Neural cell (in vitro differentiated cells): ENCODE measurements around the gene SNRNP27. TPM values are rescaled to one million over a fixed set of nuclear protein-coding genes. Genes with fewer than 3 reads are reported as not detected.

Experiments used
- H2AFZ ChIP-seq: fragments of 200-600, 300-800 bp; sonication (generic), shearing (Covaris generic); 2 replicates; pipeline ENCODE4 v1.6.0; 2014; ENCODE audit warnings: low read depth, mild to moderate bottlenecking, antibody characterized with exemption, low read length, moderate library complexity
- H3F3A ChIP-seq: fragments of 200-600 bp; shearing (Covaris generic); 2 replicates; pipeline ENCODE4 v1.6.1; 2016; ENCODE audit warnings: mild to moderate bottlenecking, moderate library complexity, mixed read lengths, antibody characterized with exemption, low read length; ENCODE audit not compliant: insufficient read depth, poor library complexity, severe bottlenecking
- H3K27ac ChIP-seq: fragments of 200-600, 300-800 bp; sonication (generic), shearing (Covaris generic); 2 replicates; pipeline ENCODE4 v1.5.1; 2014; ENCODE audit warnings: mild to moderate bottlenecking, low read length, moderate library complexity
- H3K27me3 ChIP-seq: fragments of 300-800, 200-600 bp; sonication (generic), shearing (Covaris generic); 2 replicates; pipeline ENCODE4 v1.6.0; 2014; ENCODE audit warnings: mild to moderate bottlenecking, low read depth, low read length, moderate library complexity; ENCODE audit not compliant: insufficient read depth
- H3K36me3 ChIP-seq: fragments of 300-800, 200-600 bp; sonication (generic), shearing (Covaris generic); 2 replicates; pipeline ENCODE4 v1.5.1; 2014; ENCODE audit warnings: mild to moderate bottlenecking, antibody characterized with exemption, low read length, moderate library complexity; ENCODE audit not compliant: insufficient read depth
- H3K4me2 ChIP-seq: fragments of 300-800, 200-600 bp; sonication (generic), shearing (Covaris generic); 2 replicates; pipeline ENCODE4 v1.6.0; 2014; ENCODE audit warnings: mild to moderate bottlenecking, low read length
- H3K4me3 ChIP-seq: fragments of 300-800, 200-600 bp; sonication (generic), shearing (Covaris generic); 2 replicates; pipeline ENCODE4 v1.5.1; 2014; ENCODE audit warnings: mild to moderate bottlenecking, low read length, moderate library complexity
- H3K79me2 ChIP-seq: fragments of 200-600 bp; shearing (Covaris generic); replicated peaks from 2 replicates; pipeline ENCODE4 v1.6.0; 2014; ENCODE audit warnings: mild to moderate bottlenecking, low read length, moderate library complexity; ENCODE audit not compliant: insufficient read depth
- H3K9ac ChIP-seq: fragments of 300-800, 200-600 bp; sonication (generic), shearing (Covaris generic); 2 replicates; pipeline ENCODE4 v1.6.1; 2016; ENCODE audit warnings: mild to moderate bottlenecking, low read length, mixed read lengths
- H3K9me2 ChIP-seq: fragments of 200-600 bp; shearing (Covaris generic); 2 replicates; pipeline ENCODE4 v1.6.1; 2016; ENCODE audit warnings: mild to moderate bottlenecking, low read length, mixed read lengths; ENCODE audit not compliant: insufficient read depth
- H3K9me3 ChIP-seq: fragments of 200-600, 300-800 bp; sonication (generic), shearing (Covaris generic); 2 replicates; pipeline ENCODE4 v1.6.1; 2016; ENCODE audit warnings: mild to moderate bottlenecking, mixed run types, low read length, moderate library complexity, mixed read lengths
- H4K20me1 ChIP-seq: fragments of 200-600 bp; shearing (Covaris generic); 2 replicates; pipeline ENCODE4 v1.6.1; 2016; ENCODE audit warnings: mild to moderate bottlenecking, mixed run types; ENCODE audit not compliant: insufficient read depth
- EP300 ChIP-seq: fragments of 450-650 bp; conservative IDR thresholded peaks from 2 replicates; pipeline ENCODE4 v1.6.1; 2014; ENCODE audit warnings: antibody characterized with exemption, mild to moderate bottlenecking, moderate library complexity; ENCODE audit not compliant: poor library complexity, severe bottlenecking
- EZH2 ChIP-seq: fragments of 200-600, 300-800 bp; shearing (Covaris generic), sonication (generic); IDR thresholded peaks from 2 replicates; pipeline ENCODE4 v1.6.1; 2014; ENCODE audit warnings: antibody characterized with exemption, low read length, borderline replicate concordance, mild to moderate bottlenecking; ENCODE audit not compliant: insufficient read depth, poor library complexity, severe bottlenecking
- MXI1 ChIP-seq: fragments of 450-650 bp; conservative IDR thresholded peaks from 2 replicates; pipeline ENCODE4 v1.6.1; 2014; ENCODE audit warnings: antibody characterized with exemption, mild to moderate bottlenecking; ENCODE audit not compliant: poor library complexity, severe bottlenecking
- POLR2AphosphoS5 ChIP-seq: IDR thresholded peaks from 2 replicates; pipeline ENCODE4 v1.6.1; 2012
- RAD21 ChIP-seq: fragments of 450-650 bp; conservative IDR thresholded peaks from 2 replicates; pipeline ENCODE4 v1.6.1; 2014; ENCODE audit warnings: antibody characterized with exemption, mild to moderate bottlenecking, moderate library complexity
- SMC3 ChIP-seq: fragments of 450-650 bp; conservative IDR thresholded peaks from 2 replicates; pipeline ENCODE4 v1.6.1; 2014; ENCODE audit warnings: antibody characterized with exemption, mild to moderate bottlenecking, moderate library complexity; ENCODE audit not compliant: poor library complexity
- TAF1 ChIP-seq: IDR thresholded peaks from 2 replicates; pipeline ENCODE4 v1.6.1; 2012; ENCODE audit warnings: low read depth
- polyA plus RNA-seq: library from polyadenylated mRNA; depleted of rRNA; stranded (reverse); fragments of >200 nt; gene quantifications from 2 replicates; pipeline ENCODE4 v1.2.3, GENCODE V29; 2014
- TF ChIP-seq, protein P1 (sequence below): fragments of 450-650 bp; IDR thresholded peaks from 2 replicates; pipeline ENCODE4 v1.5.1; 2014; ENCODE audit warnings: antibody characterized with exemption, mild to moderate bottlenecking, moderate library complexity; ENCODE audit not compliant: poor library complexity, severe bottlenecking
- TF ChIP-seq, protein P2 (sequence below): IDR thresholded peaks from 2 replicates; pipeline ENCODE4 v1.6.1; 2012; ENCODE audit warnings: borderline replicate concordance

Gene SNRNP27
- polyA plus RNA-seq, 1 donor from 2014 or later: 90.7 TPM

DNA sequence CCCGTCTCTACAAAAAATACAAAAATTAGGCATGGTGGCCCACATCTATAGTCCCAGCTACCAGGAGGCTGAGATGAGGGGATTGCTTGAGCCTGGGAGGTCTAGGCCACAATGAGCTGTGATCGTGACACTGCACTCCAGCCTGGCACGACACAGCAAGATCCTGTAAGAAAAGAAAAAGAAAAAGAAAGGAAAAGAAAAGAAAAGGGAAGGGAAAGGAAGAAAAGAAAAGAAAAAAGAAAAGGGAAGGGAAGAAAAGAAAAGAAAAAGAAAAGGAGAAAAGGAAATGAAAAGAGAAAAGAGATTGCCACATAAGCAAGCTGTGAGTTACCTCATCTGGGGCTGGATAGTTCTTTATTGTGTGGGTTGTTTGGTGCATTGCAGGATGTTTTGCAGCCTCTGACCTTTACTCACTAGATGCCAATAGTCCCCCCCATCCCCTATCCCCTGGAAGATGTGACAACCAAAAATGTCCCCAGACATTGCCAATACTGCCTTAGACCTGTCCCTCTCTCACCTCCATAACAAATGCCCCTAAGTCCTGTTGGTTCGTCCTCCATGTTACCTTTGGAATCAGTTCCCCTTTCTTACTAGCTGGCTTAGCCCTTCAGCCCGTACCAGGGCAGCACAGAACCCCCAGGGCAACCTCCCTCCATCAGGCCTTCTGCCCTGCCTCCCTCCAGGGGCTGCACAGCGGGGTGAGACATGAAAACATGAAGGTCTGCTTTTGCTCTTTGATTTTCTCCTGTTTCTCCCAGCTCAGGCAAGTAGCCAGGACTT lies 58.8 kb downstream of the SNRNP27 start:
- H4K20me1 ChIP-seq: no peaks in the 10 kb centered on the region
- no peak overlapping the region for H3K4me2 ChIP-seq
- H3F3A ChIP-seq: no peaks in the 10 kb centered on the region
- TF ChIP-seq EZH2 (no peak), EP300 (no peak), SMC3 (no peak), POLR2AphosphoS5 (no peak), MXI1 (no peak), TAF1 (no peak), RAD21 (no peak)
- TF ChIP-seq, protein P1, sequence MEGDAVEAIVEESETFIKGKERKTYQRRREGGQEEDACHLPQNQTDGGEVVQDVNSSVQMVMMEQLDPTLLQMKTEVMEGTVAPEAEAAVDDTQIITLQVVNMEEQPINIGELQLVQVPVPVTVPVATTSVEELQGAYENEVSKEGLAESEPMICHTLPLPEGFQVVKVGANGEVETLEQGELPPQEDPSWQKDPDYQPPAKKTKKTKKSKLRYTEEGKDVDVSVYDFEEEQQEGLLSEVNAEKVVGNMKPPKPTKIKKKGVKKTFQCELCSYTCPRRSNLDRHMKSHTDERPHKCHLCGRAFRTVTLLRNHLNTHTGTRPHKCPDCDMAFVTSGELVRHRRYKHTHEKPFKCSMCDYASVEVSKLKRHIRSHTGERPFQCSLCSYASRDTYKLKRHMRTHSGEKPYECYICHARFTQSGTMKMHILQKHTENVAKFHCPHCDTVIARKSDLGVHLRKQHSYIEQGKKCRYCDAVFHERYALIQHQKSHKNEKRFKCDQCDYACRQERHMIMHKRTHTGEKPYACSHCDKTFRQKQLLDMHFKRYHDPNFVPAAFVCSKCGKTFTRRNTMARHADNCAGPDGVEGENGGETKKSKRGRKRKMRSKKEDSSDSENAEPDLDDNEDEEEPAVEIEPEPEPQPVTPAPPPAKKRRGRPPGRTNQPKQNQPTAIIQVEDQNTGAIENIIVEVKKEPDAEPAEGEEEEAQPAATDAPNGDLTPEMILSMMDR: no peak
- TF ChIP-seq, protein P2, sequence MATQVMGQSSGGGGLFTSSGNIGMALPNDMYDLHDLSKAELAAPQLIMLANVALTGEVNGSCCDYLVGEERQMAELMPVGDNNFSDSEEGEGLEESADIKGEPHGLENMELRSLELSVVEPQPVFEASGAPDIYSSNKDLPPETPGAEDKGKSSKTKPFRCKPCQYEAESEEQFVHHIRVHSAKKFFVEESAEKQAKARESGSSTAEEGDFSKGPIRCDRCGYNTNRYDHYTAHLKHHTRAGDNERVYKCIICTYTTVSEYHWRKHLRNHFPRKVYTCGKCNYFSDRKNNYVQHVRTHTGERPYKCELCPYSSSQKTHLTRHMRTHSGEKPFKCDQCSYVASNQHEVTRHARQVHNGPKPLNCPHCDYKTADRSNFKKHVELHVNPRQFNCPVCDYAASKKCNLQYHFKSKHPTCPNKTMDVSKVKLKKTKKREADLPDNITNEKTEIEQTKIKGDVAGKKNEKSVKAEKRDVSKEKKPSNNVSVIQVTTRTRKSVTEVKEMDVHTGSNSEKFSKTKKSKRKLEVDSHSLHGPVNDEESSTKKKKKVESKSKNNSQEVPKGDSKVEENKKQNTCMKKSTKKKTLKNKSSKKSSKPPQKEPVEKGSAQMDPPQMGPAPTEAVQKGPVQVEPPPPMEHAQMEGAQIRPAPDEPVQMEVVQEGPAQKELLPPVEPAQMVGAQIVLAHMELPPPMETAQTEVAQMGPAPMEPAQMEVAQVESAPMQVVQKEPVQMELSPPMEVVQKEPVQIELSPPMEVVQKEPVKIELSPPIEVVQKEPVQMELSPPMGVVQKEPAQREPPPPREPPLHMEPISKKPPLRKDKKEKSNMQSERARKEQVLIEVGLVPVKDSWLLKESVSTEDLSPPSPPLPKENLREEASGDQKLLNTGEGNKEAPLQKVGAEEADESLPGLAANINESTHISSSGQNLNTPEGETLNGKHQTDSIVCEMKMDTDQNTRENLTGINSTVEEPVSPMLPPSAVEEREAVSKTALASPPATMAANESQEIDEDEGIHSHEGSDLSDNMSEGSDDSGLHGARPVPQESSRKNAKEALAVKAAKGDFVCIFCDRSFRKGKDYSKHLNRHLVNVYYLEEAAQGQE: no peak
- no peak overlapping the region for H3K4me3 ChIP-seq
- no peaks in the 10 kb centered on the region for H3K36me3 ChIP-seq
- no peaks in the 10 kb centered on the region for H3K79me2 ChIP-seq
- no peaks in the 10 kb centered on the region for H3K9me3 ChIP-seq
- no peaks in the 10 kb centered on the region for H3K9me2 ChIP-seq
- no peaks in the 10 kb centered on the region for H3K27me3 ChIP-seq
- no peak overlapping the region for H3K9ac ChIP-seq
- no peak overlapping the region for H3K27ac ChIP-seq
- H2AFZ ChIP-seq: no peak overlapping the region

DNA sequence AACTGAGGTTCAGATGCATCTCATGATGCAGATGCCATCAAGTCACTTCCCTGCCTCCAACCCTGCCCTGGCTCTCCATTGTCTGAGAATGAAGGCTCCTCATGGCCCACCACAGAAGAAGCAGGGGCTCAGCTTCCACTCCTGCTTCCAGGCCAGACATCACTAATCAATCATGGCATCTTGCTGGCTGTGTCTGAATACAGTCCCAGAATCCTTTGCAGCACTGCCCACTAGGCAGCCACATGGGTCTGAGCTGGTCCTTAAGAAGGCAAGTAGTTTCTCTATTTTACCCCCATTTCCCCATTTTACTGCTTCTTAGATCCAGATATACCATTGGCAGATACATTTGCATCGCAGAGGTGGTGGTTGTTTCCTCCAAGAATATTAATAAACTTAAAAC lies 60.3 kb downstream of the SNRNP27 start:
- TF ChIP-seq, protein P2: no peak
- TF ChIP-seq, protein P1: no peak
- TF ChIP-seq MXI1: no peak
- no peak for TF ChIP-seq EP300
- TF ChIP-seq TAF1: no peak
- Histone ChIP-seq H3K27ac (no peak overlapping the region), H3K4me3 (no peak overlapping the region), H3K79me2 (no peaks in the 10 kb centered on the region), H3K36me3 (no peaks in the 10 kb centered on the region), H3F3A (no peaks in the 10 kb centered on the region), H3K4me2 (no peak overlapping the region), H2AFZ (no peak overlapping the region), H4K20me1 (no peaks in the 10 kb centered on the region), H3K9me2 (no peaks in the 10 kb centered on the region), H3K9me3 (no peaks in the 10 kb centered on the region), H3K27me3 (no peaks in the 10 kb centered on the region), H3K9ac (no peak overlapping the region)
